DMS 273 treated with DMSO at 0.1 percent for 48 hours (cell line): ENCODE results near the gene ZNF777.
"Not testable (repeated sequence)": the region's sequence is repeated elsewhere in the genome, so short reads cannot be mapped to it uniquely, and the experiment has no call there.

Experiments
- DNase-seq: peaks from one replicate; lab custom pipeline; 2025; lab: John Stamatoyannopoulos, UW

ZNF777 gene

GRCh38 chr7:149460493-149461277 is at the start of gene ZNF777:
Gene ZNF777 (minus strand): TSS chr7:149461062. CDS start chr7:149456022, 5,040 bp downstream.
- peak; percentile 86 for DNase-seq

DNA sequence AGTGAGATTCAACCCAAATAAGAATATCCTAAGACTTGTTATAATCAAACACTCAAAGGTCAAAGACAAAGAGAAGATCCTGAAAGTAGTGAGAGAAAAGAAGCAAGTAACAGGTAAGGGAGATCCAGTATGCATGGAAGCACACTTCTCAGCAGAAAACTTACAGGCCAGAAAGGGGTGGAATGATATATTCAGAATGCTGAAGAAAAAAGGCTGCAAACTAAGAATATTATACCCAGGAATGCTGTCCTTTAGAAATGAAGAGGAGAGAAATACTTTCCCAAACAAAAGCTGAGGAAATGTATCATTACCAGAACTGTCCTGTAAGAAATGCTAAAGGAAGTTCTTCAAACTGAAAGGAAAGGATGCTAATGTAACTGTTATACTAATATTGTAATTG is 49.4 kb upstream of the ZNF777 start:
- DNase-seq = no peak

DNA sequence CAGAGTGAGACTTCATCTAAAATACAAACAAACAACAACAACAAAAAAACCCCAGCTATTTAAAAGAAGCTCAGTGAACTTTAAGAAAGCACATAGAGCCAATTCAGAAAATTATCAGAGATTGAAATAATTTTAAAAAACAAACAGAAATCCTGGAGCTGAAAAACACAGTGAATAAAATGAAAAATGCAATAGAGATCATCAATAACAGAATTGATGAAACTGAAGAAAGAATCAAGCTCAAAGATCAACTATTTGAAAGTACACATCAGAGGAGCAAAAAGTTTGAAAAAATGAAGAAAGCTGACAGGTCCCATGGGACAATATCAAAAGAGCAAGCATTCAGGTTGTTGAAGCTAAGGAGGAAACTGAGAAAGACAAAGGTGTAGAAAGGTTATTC is 48.9 kb upstream of the ZNF777 start:
- no peak for DNase-seq

DNA sequence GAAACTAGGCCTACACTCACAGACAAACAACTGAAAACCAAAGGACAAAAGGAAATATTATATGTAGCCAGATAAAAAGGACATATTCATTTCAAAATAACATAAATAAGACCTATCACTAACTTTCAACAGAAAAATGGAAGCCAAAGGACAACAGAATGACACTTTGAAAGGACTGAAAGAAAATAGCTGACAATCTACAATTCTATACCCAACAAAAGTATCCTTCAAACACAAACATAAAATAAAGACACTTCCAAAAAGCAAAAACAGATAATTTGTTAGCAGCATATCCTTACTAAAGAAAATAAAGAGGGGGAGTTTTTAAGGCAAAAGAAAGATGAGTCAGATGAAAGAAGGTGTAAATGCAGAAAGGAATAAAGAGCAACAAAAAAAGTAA is 44.7 kb upstream of the ZNF777 start:
- no peak for DNase-seq

GRCh38 chr7:149501651-149502050 is 40.8 kb upstream of the ZNF777 start:
- DNase-seq = no peak

- DNase-seq = no peak
These were observed 40.0 kb upstream of the ZNF777 start for GRCh38 chr7:149500910-149501309.

GRCh38 chr7:149500201-149500600 is 39.3 kb upstream of the ZNF777 start:
- no peak for DNase-seq

GRCh38 chr7:149498811-149499210 is 37.9 kb upstream of the ZNF777 start:
- no peak for DNase-seq

DNA sequence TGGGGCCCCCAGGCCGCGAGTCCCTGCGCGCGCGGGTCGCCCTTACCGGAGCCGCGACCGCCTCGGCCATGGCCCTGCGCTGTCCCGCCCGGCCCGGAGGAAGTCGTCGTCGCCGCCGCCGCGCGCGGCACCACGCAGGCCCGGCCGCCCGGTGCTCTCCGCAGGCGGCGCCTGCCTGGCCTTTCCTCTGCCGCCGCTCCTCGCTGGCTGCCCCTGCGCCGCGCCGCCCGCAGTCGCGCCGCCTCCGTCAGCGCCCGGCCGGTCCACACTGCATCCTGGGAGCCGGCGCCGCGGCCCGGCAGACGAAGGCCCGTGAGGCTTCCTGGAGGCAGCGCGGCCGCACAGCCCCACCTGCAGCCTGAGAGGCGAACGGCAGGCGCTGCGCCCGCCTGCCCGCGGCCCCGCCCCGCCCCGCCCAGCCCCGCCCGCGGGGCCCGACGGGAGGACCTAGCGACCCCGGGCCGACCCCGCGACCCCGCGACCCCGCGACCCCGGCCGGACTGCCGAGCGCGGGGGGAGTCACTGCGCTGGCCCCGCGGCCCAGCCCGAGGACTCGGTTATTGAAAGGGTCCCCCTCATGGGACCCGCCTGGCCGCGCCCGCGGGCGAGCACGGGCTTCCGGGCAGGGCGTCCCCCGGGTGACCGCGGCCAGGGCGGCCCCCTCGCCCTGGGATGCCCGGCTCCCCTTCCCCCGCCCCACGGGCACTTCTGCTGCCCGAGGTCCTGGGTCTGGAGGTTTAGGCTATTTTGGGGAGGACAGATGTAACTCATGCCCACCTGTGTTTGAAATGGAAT is 36.8 kb upstream of the ZNF777 start, which contains the start of gene ZNF746:
Gene ZNF746, minus strand, starts transcription at position 343 of the 795 bp plus-strand sequence. Its CDS starts 273 bp downstream, at position 70.
- DNase-seq = peak; percentile 88

DNA sequence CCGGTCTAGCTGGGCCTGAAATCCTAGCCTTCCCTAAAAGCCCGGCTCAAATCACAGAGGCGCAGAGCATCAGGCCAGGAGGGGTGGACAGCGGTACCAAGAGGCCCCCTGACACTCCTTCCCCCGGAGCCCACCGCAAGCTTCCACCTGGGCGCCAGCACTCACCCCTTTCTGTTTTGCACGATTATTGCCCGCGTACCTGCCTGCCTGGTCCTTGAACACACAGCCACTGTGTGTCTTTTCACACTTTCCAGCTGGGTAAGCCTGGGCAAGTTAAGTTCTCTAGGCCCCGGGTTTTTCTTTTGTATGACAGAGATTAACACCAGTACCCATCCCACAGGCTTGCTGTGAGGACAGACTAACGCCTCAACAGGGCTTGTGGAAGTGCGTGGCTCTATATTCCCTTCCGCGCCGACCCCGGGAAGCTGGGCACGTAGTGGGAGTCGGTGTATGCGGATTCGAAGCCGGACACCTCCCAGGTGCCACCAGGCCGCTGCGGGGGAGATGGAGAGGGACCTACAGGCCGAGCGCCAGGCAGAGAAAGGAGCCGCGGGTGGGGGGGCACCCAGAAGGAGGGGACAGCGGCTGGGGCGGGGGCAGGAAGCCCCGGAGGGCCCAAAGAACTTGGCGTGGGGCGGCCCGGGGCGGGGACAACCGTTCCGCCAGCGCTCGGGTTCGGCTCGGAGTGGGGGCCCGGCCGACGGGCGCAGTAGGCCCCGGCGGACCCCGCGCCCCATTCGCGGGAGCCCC is 36.0 kb upstream of the ZNF777 start:
- DNase-seq = peak; percentile 48

DNA sequence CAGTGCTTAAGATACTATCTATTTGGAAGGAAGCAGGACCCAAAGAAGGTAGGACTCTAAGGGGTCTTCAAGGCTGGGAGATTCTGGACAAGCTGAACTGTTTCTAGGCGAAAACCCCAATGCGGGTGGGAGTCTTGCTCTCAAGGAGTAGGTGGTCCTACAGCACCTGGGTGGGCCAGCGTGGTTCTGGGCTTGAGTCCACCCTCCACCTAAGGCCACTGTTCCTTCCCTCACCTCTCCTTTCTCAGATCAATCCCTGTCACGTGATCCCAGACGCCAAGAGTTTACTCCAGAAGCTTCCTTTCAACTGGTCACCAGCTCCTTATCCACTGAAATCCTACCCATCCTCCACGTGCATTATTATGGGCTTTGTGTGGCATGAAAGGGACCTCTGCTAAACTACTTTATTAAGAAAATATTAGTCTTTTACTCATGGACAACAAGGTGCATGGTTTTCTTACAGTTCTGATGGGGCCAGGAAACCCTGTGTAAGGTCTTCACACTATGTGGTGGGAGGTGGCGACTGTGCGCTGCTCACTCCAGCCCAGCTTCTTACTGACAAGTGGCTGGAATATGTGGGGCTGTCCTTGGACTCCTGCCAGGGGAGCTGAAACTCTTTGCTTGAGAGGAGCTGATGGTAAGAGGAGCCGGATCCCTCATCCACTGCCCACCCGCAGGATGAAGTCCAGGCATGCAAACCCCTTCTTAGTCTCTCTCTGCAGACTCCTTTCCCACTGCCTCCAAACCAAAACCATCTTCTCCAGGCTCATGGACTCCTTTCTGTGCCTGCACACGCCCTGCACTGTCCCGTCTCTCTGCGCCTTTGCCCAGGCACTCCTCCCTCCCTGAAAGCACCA is 35.2 kb upstream of the ZNF777 start:
- peak; percentile 36 for DNase-seq

GRCh38 chr7:149494738-149495368 is 34.0 kb upstream of the ZNF777 start:
- no peak for DNase-seq

DNA sequence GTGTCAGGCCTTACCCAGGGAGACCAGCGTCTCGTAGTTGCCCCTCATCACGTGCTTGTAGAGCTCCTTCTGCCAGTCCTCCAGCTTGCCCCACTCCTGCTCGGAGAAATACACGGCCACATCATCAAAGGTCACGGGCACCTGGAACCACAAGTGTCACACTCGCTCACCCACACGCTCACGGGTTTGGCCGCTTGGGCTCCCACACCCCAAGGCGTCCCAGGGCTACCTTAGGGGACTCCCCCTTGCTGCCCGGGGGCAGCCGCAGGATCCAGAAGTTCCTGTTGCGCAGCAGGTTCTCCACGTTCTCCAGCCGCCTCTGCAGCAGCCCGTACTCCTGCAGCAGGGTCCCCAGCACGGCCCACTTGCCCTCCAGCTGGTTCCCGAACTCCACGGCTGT is 33.1 kb upstream of the ZNF777 start:
- not testable (repeated sequence) for DNase-seq

DNA sequence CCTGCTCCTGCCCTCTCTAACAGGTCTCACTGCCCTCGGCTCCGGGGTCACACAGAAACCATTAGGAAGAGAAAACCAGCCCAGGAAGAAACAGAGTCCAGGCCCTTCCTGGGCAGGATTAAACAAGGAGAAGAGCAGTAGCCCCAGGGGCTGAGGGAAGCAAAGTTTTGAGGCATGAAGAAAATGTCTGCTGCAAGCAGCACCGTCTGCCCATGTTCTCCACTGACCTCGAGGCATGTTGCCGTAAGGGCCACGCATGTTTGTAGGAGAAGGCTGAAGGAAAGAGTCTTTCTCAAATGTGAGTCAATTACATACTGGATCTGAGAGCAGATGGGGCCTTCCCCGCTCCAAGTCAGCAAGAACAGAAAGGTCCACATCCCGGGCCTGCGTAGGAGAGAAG is 32.5 kb upstream of the ZNF777 start:
- DNase-seq = no peak

DNA sequence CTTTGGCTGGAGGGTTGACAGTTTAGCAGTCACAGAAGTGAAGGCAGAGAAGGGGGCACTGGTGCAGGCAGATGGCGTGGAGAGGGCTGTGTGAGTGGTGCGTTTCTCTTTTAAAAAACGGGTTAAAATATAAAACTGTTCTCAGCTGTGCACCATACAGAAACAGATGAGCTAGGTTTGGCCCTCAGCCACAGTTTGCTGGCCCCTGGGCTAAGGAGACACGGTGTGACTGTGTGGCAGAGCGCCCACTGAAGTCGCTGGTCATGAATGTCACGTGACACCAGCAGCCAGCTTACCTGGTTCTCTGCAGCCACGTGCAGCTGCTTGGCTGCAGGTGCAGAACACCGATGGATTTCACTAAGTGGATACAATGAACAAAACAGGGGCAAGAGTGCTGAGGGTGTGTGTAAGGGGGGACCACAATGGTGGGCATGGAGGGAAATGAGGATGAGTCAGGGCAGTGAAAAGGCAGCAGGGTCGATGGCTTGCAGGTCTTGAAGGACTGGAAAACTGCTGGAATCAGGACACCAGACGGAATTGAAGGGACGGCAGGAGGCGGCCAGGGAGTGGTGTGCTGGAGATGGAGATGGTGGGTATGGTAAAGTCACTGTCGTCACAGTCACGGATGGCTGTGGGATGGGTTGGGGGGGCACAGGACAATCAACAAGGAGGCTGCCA is 29.4 kb upstream of the ZNF777 start:
- DNase-seq = no peak

GRCh38 chr7:149489391-149490024 is 28.6 kb upstream of the ZNF777 start:
- no peak for DNase-seq

- DNase-seq = no peak
These were observed 18.7 kb upstream of the ZNF777 start for GRCh38 chr7:149479568-149479967.

DNA sequence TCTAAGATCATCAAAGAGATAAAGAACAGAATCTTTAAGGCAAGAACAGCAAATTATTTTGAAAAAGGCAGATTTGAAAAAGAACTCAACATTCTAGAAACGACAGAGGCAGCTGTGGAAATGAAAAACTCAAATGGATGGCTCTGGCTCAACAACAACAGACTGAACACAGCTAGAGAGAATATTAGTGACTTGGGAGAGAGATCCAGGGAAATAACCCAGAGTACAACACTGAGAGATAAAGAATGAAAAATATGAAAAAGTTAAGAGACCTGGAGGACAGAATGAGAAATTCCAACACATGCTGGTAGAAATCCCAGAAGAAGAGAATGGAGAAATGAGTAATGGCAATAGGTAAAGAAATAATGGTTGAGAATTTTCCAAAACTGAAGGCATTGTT is 17.9 kb upstream of the ZNF777 start:
- no peak for DNase-seq

DNA sequence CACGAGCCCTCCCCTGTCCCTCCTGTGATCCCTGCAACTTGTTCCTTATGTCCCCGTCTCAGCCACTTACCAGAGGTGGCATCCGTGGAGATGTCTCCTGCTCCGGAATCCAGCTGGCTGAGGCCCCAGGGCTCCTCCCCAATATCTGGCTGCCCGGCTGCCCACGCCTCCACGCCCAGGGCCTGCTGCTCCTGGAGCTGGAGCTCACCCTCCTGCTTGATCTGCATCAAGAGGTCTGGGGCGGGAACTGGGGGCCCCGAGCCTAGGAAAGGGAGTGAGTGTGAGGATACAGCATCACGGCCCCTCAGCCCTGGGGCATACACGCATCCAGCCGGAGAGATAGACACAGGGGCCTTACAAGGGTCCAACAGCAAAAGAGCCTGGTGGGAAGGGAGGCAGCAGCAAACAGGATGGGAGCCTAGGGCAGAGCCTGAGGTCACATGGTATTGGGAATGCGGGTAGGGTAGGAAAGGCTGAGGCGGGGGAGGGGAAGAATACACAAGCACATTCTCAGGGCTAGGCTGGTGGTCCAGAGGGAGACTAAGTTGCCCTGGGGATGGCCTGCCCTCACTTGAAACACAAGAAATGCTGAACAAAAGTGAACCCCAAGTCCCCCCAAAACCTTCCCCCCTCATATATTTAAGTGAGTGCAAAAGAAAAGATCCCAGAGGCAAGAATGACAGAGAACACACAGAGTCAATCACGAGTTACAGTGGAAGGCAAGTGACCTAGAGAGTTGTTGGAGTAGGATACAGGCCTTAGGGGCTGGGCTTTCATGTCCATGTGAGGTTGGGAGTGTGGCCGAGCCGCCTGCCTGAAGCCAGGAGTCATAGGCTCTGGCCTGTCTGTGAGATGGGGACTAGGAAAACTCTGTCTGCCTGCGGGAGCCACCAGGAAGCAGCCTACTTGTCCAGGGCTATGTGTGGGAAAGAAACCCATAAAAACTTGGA is 16.9 kb upstream of the ZNF777 start:
- DNase-seq = no peak
